Right lobe of liver (tissue), 6 donors: Measurements from ENCODE around the gene APBA1. TPM values are rescaled to one million over a fixed set of nuclear protein-coding genes. Genes with fewer than 3 reads are reported as not detected.
A peak's percentile ranks its signal among the peaks of the same experiment; 100 is the strongest.

Experiments used
- ATAC-seq, 4 donors: fragments of 200-7000 bp; cut with Tn5 transposase; one replicate each; pipeline ENCODE4 v1.9.1; 2020; ENCODE audit warnings: mild to moderate bottlenecking in 4 of 4, moderate library complexity in 4 of 4
- DNase-seq, 3 donors: peaks; one replicate each; pipeline ENCODE4 v3.0.0-alpha.2; 2020
- H3K27ac ChIP-seq, 3 donors: fragments of 200-600 bp; one replicate each; pipeline ENCODE4 v1.8.0; 2022
- H3K27me3 ChIP-seq, 2 donors: fragments of 200-600 bp; one replicate each; pipeline ENCODE4 v1.8.0; 2022
- H3K36me3 ChIP-seq, 4 donors: fragments of 200-600 bp; sonication (generic) in 1 of 4; one replicate each; pipeline versions ENCODE4 v1.5.1 to v1.8.0; 2017 to 2022; ENCODE audit warnings: control low read depth in 1 of 4
- H3K4me1 ChIP-seq, 4 donors: fragments of 200-600 bp; sonication (generic) in 1 of 4; one replicate each; pipeline versions ENCODE4 v1.5.1 to v1.8.0; 2017 to 2022; ENCODE audit warnings: control low read depth in 1 of 4
- H3K4me3 ChIP-seq, 3 donors: fragments of 200-600 bp; one replicate each; pipeline ENCODE4 v1.8.0; 2022
- H3K9me3 ChIP-seq, 4 donors: fragments of 200-600 bp; sonication (generic) in 1 of 4; one replicate each; pipeline versions ENCODE4 v1.5.1 to v1.8.0; 2017 to 2022; ENCODE audit warnings: control low read depth in 1 of 4
- POLR2A ChIP-seq: fragments of 450-650 bp; IDR thresholded peaks from one replicate; pipeline ENCODE4 v1.6.1; 2017; ENCODE audit warnings: antibody characterized with exemption, mild to moderate bottlenecking
- WGBS: methylation state at CpG from one replicate; pipeline ENCODE4 v1.1.6; 2018; ENCODE audit warnings: low coverage, low lambda C conversion rate; ENCODE audit not compliant: insufficient coverage; ENCODE audit errors: missing lambda C conversion rate; 5-methylcytosine and 5-hydroxymethylcytosine counted together
- intact Hi-C, 2 donors: fragments of 100-400 bp; cut with DNase I; formaldehyde crosslinking; loops; one replicate each; pipeline versions ENCODE4 v1.11.2 to v1.14.1; 2022
- total RNA-seq, 6 experiments: library from RNA; depleted of rRNA in 2 of 6; stranded (reverse); fragments of >200 nt in 2 of 6; fragmentation: NEBNext Ultra II Directional in 3 of 6; extraction: Animal tissue kit (Norgen Biotek cat#: 25700) in 3 of 6; gene quantifications; one replicate each; pipeline versions ENCODE4 v1.1.0 to v1.2.4, GENCODE V29; 2016 to 2023
- TF ChIP-seq, protein P1 (sequence below), 4 donors: fragments of 200-600 bp in 3 of 4; fragments of 450-650 bp in 1 of 4; IDR thresholded peaks; one replicate each; pipeline versions ENCODE4 v1.5.1 to v1.8.0; 2016 to 2022; ENCODE audit warnings: antibody characterized with exemption in 4 of 4, mild to moderate bottlenecking in 2 of 4
- donor health status: DM: no; HTN: yes; CAD: no.
- donor health status: DM: no; HTN: no; CAD: no.
- donor health status: DM: no; HTN: no; CAD: no.
- donor health status: DM: no; HTN: yes; CAD: no.
- donor health status: DM: no; HTN: yes; CAD: no.

Gene APBA1
- total RNA-seq, 6 experiments from 2014 or later = 6.6 to 25.5 (median 16.7) TPM

DNA sequence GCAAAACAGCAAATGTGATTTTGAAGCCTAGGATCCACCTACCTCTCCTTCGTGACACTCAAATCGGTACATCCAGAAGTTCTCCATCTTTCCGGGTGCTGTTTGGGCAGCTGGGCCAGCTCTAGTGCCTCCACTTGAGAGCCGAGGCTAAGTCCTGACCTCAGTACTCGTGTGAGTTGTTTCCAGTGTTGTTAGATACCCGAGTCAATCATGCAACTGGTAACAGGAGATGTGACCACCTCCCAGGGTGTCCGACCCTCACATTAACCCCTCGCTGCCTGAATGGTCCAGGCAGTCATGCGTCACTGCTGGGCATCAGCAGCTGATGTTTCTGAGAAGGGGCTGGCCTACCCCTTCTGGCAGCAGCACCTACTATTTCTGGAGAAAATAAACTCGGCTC, 176.9 kb downstream of the APBA1 start:
- Histone ChIP-seq H3K4me3 (no peak overlapping the region), H3K36me3 (no peaks in the 10 kb centered on the region), H3K9me3 (no peaks in the 10 kb centered on the region), H3K4me1 (no peaks in the 10 kb centered on the region), H3K27me3 (no peaks in the 10 kb centered on the region), H3K27ac (no peak overlapping the region)
- TF ChIP-seq POLR2A = no peak
- TF ChIP-seq, protein P1, sequence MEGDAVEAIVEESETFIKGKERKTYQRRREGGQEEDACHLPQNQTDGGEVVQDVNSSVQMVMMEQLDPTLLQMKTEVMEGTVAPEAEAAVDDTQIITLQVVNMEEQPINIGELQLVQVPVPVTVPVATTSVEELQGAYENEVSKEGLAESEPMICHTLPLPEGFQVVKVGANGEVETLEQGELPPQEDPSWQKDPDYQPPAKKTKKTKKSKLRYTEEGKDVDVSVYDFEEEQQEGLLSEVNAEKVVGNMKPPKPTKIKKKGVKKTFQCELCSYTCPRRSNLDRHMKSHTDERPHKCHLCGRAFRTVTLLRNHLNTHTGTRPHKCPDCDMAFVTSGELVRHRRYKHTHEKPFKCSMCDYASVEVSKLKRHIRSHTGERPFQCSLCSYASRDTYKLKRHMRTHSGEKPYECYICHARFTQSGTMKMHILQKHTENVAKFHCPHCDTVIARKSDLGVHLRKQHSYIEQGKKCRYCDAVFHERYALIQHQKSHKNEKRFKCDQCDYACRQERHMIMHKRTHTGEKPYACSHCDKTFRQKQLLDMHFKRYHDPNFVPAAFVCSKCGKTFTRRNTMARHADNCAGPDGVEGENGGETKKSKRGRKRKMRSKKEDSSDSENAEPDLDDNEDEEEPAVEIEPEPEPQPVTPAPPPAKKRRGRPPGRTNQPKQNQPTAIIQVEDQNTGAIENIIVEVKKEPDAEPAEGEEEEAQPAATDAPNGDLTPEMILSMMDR (IDR thresholded peaks at IDR 0.05) = no peak
- no peak for DNase-seq
- 75% methylated on average over 2 of the region's 10 CpGs for WGBS
- intact Hi-C loops = no loop called here
- no peak for ATAC-seq

DNA sequence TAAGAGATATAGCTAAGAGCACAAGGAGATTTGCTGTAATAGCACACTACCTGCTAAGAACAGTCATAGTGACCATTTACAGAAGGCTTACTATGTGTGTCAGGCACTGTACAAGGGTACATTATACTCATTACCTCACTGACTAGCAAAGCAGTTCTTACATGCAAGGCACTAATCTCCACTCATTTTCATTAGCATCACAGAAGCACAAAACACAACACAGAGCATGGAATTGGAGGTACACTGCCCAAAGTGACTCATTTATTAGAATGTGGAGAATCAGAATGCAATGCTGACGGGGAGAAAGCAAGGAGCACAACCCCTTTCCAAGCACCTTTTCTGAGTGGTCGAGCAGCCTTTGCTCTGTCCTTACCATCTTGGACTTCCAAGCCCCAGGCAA, 177.4 kb downstream of the APBA1 start:
- no peaks in the 10 kb centered on the region for H3K9me3 ChIP-seq
- intact Hi-C loops = no loop called here
- H3K36me3 ChIP-seq = no peaks in the 10 kb centered on the region
- no peak overlapping the region for H3K27ac ChIP-seq
- 63% methylated on average over 2 of the region's 2 CpGs for WGBS
- H3K27me3 ChIP-seq = no peaks in the 10 kb centered on the region
- no peaks in the 10 kb centered on the region for H3K4me1 ChIP-seq
- ATAC-seq = no peak
- no peak for DNase-seq
- no peak overlapping the region for H3K4me3 ChIP-seq
- TF ChIP-seq POLR2A = no peak
- TF ChIP-seq, protein P1 (IDR thresholded peaks at IDR 0.05) = no peak

DNA sequence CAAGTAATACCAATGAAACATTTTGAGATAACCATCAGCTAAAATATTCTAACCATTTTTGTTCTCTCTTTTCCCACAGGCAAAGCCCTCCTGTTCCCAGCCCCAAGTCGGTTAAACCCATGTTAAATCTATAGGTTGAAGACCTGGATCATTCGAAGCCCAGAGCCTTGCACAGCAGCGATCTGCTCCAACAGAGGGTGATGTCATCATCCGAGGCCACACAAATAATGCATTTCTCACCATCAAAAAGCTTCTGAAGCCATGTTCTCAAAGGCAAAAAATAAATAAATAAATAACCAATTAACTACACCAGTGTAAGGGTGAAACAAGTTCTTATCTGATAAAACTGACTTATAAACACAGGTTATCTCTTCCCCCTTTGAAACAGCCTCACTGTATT, 178.0 kb downstream of the APBA1 start:
- Histone ChIP-seq H3K36me3 (no peaks in the 10 kb centered on the region), H3K4me1 (no peaks in the 10 kb centered on the region), H3K4me3 (no peak overlapping the region), H3K9me3 (no peaks in the 10 kb centered on the region), H3K27ac (no peak overlapping the region), H3K27me3 (no peaks in the 10 kb centered on the region)
- no peak for TF ChIP-seq POLR2A
- TF ChIP-seq, protein P1 (IDR thresholded peaks at IDR 0.05) = no peak
- WGBS = 88% methylated on average over 4 of the region's 4 CpGs
- ATAC-seq (no peak), DNase-seq (no peak)
- intact Hi-C loops = no loop called here

DNA sequence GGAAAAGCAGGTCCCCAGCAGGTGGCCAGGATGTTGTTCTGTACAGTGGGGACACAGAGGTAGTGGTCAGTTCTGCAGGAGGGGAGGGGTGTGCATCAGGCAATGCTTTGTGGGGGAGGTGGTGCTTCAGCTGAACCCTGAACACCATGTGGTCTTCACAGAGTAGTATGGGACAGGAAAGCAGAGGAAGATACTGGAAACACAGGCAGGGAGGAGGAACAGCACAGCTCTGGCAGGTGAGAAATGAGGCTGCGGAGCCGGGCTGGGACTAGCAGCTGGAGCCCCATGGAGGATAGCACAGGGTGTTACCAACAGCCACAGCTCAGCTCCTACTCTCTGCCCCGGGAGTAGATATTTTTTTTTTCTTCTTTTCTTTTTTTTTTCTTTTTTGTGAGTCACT, 185.7 kb downstream of the APBA1 start:
- Histone ChIP-seq H3K4me1 (no peaks in the 10 kb centered on the region), H3K4me3 (no peak overlapping the region), H3K27ac (no peak overlapping the region), H3K9me3 (no peaks in the 10 kb centered on the region), H3K36me3 (no peaks in the 10 kb centered on the region), H3K27me3 (no peaks in the 10 kb centered on the region)
- 56% methylated on average over 3 of the region's 3 CpGs for WGBS
- no peak for TF ChIP-seq POLR2A
- TF ChIP-seq, protein P1 (IDR thresholded peaks at IDR 0.05) = no peak
- intact Hi-C loops = no loop called here
- ATAC-seq = no peak
- no peak for DNase-seq

DNA sequence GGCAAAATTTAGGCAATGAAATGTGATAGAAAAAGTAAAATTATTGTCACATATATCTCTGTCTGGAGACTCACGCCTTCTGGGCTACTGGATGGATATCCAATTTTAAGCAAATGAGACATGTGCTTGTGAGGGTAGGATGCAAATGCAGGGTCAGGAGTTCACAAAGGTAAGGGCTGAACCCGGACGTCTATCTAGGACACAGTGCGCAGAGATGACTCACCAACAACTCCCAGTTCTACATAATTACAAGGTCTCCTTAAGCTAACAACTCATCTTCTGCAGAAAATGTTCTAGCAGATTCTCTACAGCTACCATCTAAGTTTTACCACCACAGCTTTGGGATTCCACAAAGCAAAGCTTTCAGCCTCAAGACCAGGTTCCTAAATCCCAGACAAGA, 186.7 kb downstream of the APBA1 start:
- ATAC-seq = peak in 3 of 4 donors; percentile 30 to 76 (median 34)
- intact Hi-C loops = no loop called here
- DNase-seq = no peak
- 54% methylated on average over 4 of the region's 4 CpGs for WGBS
- Histone ChIP-seq H3K36me3 (no peaks in the 10 kb centered on the region), H3K27me3 (no peaks in the 10 kb centered on the region), H3K9me3 (no peaks in the 10 kb centered on the region), H3K27ac (no peak overlapping the region), H3K4me3 (no peak overlapping the region), H3K4me1 (no peaks in the 10 kb centered on the region)
- TF ChIP-seq, protein P1 (IDR thresholded peaks at IDR 0.05) = no peak
- no peak for TF ChIP-seq POLR2A
